Posterior cingulate gyrus (tissue), 11 donors: ENCODE measurements around the gene TMEM154.

Experiments
- DNase-seq, 10 donors: peaks; one replicate each; pipeline versions ENCODE4 v3.0.0 to v3.0.0-alpha.2; 2020 to 2021; ENCODE audit warnings: mixed read lengths in 3 of 10
- intact Hi-C: fragments of 100-400 bp; cut with DNase I; formaldehyde crosslinking; loops from one replicate; pipeline ENCODE4 v1.15.1; 2023

The TMEM154 gene

GRCh38 chr4:152640058-152640921 is 39.5 kb downstream of the TMEM154 start:
- intact Hi-C loops: loop anchor here (1.0 to 10.0 kb wide), 3 partner anchors 95 to 186 kb away; no protein-coding TSS in a partner anchor
- no peak for DNase-seq

- intact Hi-C loops: no loop called here
- DNase-seq: no peak
These were observed 43.9 kb downstream of the TMEM154 start for GRCh38 chr4:152635851-152636250.

GRCh38 chr4:152634110-152634760 is 45.6 kb downstream of the TMEM154 start:
- intact Hi-C loops: no loop called here
- no peak for DNase-seq

GRCh38 chr4:152633118-152633517 is 46.7 kb downstream of the TMEM154 start:
- DNase-seq: no peak
- intact Hi-C loops: no loop called here

GRCh38 chr4:152630324-152630723 is 49.5 kb downstream of the TMEM154 start:
- intact Hi-C loops: no loop called here
- no peak for DNase-seq

GRCh38 chr4:152629908-152630307 is 49.9 kb downstream of the TMEM154 start:
- intact Hi-C loops: no loop called here
- DNase-seq: no peak

- DNase-seq: peak in 8 of 10 donors; percentile 45 to 93 (median 68)
These were observed 51.7 kb downstream of the TMEM154 start for GRCh38 chr4:152628128-152628527.

GRCh38 chr4:152626790-152627189 is 53.0 kb downstream of the TMEM154 start:
- DNase-seq: no peak
- intact Hi-C loops: no loop called here

More at GRCh38 chr4:152628128-152628527, 51.7 kb downstream of the TMEM154 start:
- intact Hi-C loops: no loop called here

- intact Hi-C loops: no loop called here
- DNase-seq: no peak
These were observed 58.9 kb downstream of the TMEM154 start for GRCh38 chr4:152620915-152621314.

GRCh38 chr4:152620218-152620617 is 59.6 kb downstream of the TMEM154 start:
- intact Hi-C loops: no loop called here
- no peak for DNase-seq

- intact Hi-C loops: no loop called here
These were observed 60.2 kb downstream of the TMEM154 start for GRCh38 chr4:152619556-152619955.

GRCh38 chr4:152618971-152619370 is 60.8 kb downstream of the TMEM154 start:
- intact Hi-C loops: no loop called here
- no peak for DNase-seq

More at GRCh38 chr4:152619556-152619955, 60.2 kb downstream of the TMEM154 start:
- no peak for DNase-seq

GRCh38 chr4:152616804-152617203 is 63.0 kb downstream of the TMEM154 start:
- intact Hi-C loops: no loop called here
- DNase-seq: no peak

- no peak for DNase-seq
- intact Hi-C loops: no loop called here
These were observed 65.7 kb downstream of the TMEM154 start for GRCh38 chr4:152613841-152614721.

GRCh38 chr4:152613351-152613750 is 66.4 kb downstream of the TMEM154 start:
- intact Hi-C loops: no loop called here
- DNase-seq: no peak

GRCh38 chr4:152610131-152610530 is 69.7 kb downstream of the TMEM154 start:
- intact Hi-C loops: no loop called here
- DNase-seq: no peak

GRCh38 chr4:152609481-152609880 is 70.3 kb downstream of the TMEM154 start:
- no peak for DNase-seq
- intact Hi-C loops: no loop called here

GRCh38 chr4:152607178-152607577 is 72.6 kb downstream of the TMEM154 start:
- peak in 1 of 10 donors; percentile 4 for DNase-seq
- intact Hi-C loops: no loop called here

GRCh38 chr4:152606753-152607152 is 73.0 kb downstream of the TMEM154 start:
- DNase-seq: peak in 1 of 10 donors; percentile 9
- intact Hi-C loops: no loop called here

- intact Hi-C loops: no loop called here
- DNase-seq: peak in 2 of 10 donors; percentile 7 to 12
These were observed 74.0 kb downstream of the TMEM154 start for GRCh38 chr4:152605641-152606335.
